ENCODE results near the gene UNCX. TPM values are rescaled to one million over a fixed set of nuclear protein-coding genes. Genes with fewer than 3 reads are reported as not detected.

UNCX gene
- total RNA-seq, 1 experiment from 2014 or later = not detected

- DNase-seq (ENCODE audit: low read depth, low spot score) = no peak
- Histone ChIP-seq H3K9me2 (ENCODE audit: insufficient read depth) (no peaks in the 10 kb centered on the region), H3K4me3 (replicated peaks in 1 of 2; ENCODE audit: low read depth in 1 of 2, low read length in 2 of 2) (no peak overlapping the region), H3K27ac (ENCODE audit: low read depth, low read length) (no peak overlapping the region), H3K4me2 (ENCODE audit: low read length) (no peak overlapping the region), H3K79me2 (ENCODE audit: insufficient read depth, low read length) (no peaks in the 10 kb centered on the region), H3K9me3 (ENCODE audit: control insufficient read depth in 1 of 2, insufficient read depth in 1 of 2, low read depth in 1 of 2, low read length in 2 of 2) (no peaks in the 10 kb centered on the region), H4K20me1 (ENCODE audit: insufficient read depth) (no peaks in the 10 kb centered on the region), H2AFZ (ENCODE audit: low read depth, low read length, poor library complexity, severe bottlenecking) (no peak overlapping the region), H3K4me1 (ENCODE audit: control insufficient read depth in 1 of 2, insufficient read depth in 2 of 2, low read length in 2 of 2) (no peaks in the 10 kb centered on the region), H3K36me3 (ENCODE audit: control insufficient read depth in 1 of 2, insufficient read depth in 2 of 2, low read length in 2 of 2) (no peaks in the 10 kb centered on the region), H3K9ac (ENCODE audit: low read length) (no peak overlapping the region), H3K27me3 (ENCODE audit: insufficient read depth, low read length) (no peaks in the 10 kb centered on the region)
- TF ChIP-seq ELF1 (IDR thresholded peaks at IDR 0.05; ENCODE audit: borderline replicate concordance, low read depth) = no peak
- no peak for TF ChIP-seq TCF7L2 (IDR thresholded peaks at IDR 0.05; ENCODE audit: borderline replicate concordance, extremely low read depth, insufficient read depth, insufficient read length)
- no peak for TF ChIP-seq CTCF (IDR thresholded peaks at IDR 0.05 in 2 of 3, conservative IDR thresholded peaks at IDR 0.05 in 1 of 3; ENCODE audit: borderline replicate concordance in 1 of 3, insufficient read depth in 1 of 3, low read depth in 2 of 3, low read length in 2 of 3)
- TF ChIP-seq SIN3A (IDR thresholded peaks at IDR 0.05; ENCODE audit: low read depth) = no peak
- TF ChIP-seq ZBTB33 (IDR thresholded peaks at IDR 0.05; ENCODE audit: extremely low read depth, insufficient replicate concordance, low read length) = no peak
- TF ChIP-seq ZNF274 (IDR thresholded peaks at IDR 0.05; ENCODE audit: low read depth, low read length) = no peak
- TF ChIP-seq SP1 (IDR thresholded peaks at IDR 0.05; ENCODE audit: low read depth) = no peak
- no peak for TF ChIP-seq EZH2phosphoT487 (IDR thresholded peaks at IDR 0.05; ENCODE audit: borderline replicate concordance)
- no peak for TF ChIP-seq SRF (IDR thresholded peaks at IDR 0.05; ENCODE audit: low read depth)
- TF ChIP-seq YY1 (IDR thresholded peaks at IDR 0.05; ENCODE audit: extremely low read depth, insufficient replicate concordance, low read depth, low read length) = no peak
- TF ChIP-seq JUND (IDR thresholded peaks at IDR 0.05) = no peak
- no peak for TF ChIP-seq ATF3 (IDR thresholded peaks at IDR 0.05)
- no TSS peak for BruUV-seq (replicated peaks)
- CTCF ChIA-PET = no interaction called here
- no peak for ATAC-seq
- intact Hi-C loops (cut with micrococcal nuclease) = no loop called here
- RAD21 ChIA-PET (ENCODE audit: low non-redundant PET in 1 of 2, low total read pairs in 2 of 2, uncharacterized antibody in 2 of 2, unreplicated experiment in 2 of 2) = no interaction called here
- POLR2A ChIA-PET = interaction anchor here (0.5 kb wide), 1 partner anchor 12 kb away, joined by 3 read pairs; no protein-coding TSS in a partner anchor
These were observed 23.9 kb downstream of the UNCX start for GRCh38 chr7:1256621-1257020.

Data from HCT116 (cell line).